Right lobe of liver (tissue), 4 donors: ENCODE results near the gene SF3A1.

Source experiments
- CTCF ChIP-seq, 4 donors: fragments of 200-600 bp in 3 of 4; fragments of 450-650 bp in 1 of 4; IDR thresholded peaks; one replicate each; pipeline versions ENCODE4 v1.5.1 to v1.8.0; 2016 to 2022; ENCODE audit warnings: antibody characterized with exemption in 4 of 4, mild to moderate bottlenecking in 2 of 4
- POLR2A ChIP-seq: fragments of 450-650 bp; IDR thresholded peaks from one replicate; pipeline ENCODE4 v1.6.1; 2017; ENCODE audit warnings: antibody characterized with exemption, mild to moderate bottlenecking
- donor health status: DM: no; HTN: no; CAD: no.
- donor health status: DM: no; HTN: no; CAD: no.
- donor health status: DM: no; HTN: yes; CAD: no.

GRCh38 chr22:30305519-30305905, 51.2 kb downstream of the SF3A1 start:
- peak; percentile 55 for TF ChIP-seq POLR2A
- no peak for TF ChIP-seq CTCF (IDR thresholded peaks at IDR 0.05)
